Myocyte (in vitro differentiated cells): Measurements from ENCODE around the gene TRAF2. TPM values are rescaled to one million over a fixed set of nuclear protein-coding genes. Genes with fewer than 3 reads are reported as not detected.
A peak's percentile ranks its signal among the peaks of the same experiment; 100 is the strongest.

Experiments used
- DNase-seq: peaks from one replicate; pipeline ENCODE4 v3.0.0-alpha.2; 2012; ENCODE audit warnings: low read depth
- total RNA-seq: library from RNA; depleted of rRNA; stranded (reverse); fragments of >200 nt; gene quantifications from 2 replicates; pipeline ENCODE4 v1.2.3, GENCODE V29; 2014

Gene TRAF2
- total RNA-seq, 1 donor from 2014 or later = 7.0 TPM

DNA sequence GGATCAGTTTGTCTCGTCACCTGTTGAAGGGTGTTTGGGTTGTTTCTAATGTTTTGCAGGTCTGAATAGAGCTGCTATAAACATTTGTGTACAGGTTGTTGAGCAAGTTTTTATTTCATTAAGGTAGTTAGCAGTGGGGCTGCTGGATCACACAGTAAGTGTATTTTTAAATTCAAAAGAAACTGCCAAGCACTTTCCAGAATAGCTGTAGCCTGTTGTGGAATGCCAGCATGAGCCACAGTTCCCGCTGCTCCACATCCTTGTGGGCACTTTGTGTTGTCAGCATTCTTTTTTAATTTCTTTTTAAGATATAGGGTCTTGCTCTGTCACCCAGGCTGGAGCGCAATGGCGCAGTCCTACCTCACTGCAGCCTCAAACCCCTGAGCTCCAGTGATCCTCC is 43.7 kb downstream of the TRAF2 start:
- peak; percentile 25 for DNase-seq

DNA sequence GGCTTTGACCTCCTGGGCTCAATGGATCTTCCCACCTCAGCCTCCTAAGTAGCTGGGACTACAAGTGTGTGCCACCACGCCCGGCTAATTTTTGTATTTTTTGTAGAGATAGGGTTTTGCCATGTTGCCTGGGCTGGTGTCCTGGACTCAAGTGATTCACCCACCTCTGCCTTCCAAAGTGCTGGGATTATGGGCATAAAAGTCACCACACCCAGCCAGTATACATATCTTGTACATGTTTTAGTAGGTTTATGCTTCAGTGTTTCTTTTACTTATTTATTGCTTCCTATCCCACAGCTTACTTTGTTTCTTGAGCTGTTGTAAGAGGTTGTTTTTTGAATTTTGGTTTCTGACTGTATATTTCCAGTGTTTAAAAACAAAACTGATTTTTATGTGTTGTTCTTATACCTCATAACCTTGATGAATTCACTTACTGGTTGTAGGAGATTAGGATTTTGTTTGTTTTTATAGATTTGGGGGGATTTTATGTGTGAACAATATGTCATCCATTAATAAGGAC is 45.4 kb downstream of the TRAF2 start:
- no peak for DNase-seq

DNA sequence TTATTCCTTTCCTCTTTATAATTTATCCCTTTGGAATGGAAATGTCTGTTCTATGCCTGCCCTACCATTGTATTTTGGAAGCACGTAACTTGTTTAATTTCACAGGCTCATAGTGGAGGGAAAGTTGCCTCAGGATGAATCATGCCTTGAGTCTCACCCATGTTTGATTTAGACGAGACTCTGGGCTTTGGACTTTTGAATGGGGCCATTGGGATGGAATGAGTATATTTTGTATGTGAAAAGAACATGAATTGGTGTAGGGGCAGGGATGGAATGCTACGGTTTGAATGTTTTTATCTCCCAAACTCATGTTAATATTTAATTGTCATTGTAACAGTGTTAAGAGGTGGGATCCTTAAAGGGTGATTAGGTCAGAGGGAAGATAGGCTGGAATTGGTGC is 48.0 kb downstream of the TRAF2 start:
- DNase-seq = no peak

DNA sequence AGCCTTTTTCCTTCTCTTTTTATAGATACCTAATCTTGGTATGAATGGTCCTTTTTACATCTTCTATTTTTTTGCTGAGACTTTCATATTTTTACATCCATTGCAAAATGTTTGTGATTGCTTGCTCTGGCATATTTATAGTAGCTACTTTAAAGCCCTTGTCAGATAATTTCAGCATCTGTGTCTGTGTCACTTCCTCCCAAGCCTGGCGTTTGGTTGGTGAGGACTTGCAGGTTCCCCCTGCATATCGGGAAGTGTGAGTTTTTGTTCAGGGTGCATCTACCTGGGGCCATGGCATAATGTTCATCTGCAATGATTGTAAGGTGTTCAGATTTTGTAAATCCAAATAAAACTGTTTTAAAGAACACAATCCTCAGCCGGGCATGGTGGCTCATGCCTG is 49.3 kb downstream of the TRAF2 start:
- no peak for DNase-seq

DNA sequence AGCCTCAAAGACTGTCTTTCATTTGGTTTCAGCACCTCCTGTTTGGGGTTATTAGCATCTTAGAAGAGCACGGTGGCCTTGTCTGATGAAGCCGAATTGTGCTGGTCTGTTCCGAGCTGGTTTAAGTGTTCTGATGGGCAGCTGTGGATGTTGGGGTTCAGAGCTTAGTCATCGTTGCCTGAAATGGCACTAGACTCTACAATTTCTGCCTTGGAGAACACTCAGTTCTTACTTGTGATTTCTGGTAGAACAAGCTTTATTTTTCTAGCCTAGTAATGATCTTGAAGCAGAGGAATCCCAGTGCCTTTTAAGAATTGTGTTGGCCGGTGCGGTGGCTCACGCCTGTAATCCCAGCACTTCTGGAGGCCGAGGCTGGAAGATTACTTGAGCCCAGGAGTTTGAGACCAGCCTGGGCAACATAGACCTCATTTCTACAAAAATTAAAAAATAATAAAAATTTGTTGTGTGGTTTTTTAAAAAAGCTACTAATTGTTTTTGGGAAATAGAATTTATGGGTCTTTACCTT is 50.4 kb downstream of the TRAF2 start:
- peak; percentile 30 for DNase-seq

DNA sequence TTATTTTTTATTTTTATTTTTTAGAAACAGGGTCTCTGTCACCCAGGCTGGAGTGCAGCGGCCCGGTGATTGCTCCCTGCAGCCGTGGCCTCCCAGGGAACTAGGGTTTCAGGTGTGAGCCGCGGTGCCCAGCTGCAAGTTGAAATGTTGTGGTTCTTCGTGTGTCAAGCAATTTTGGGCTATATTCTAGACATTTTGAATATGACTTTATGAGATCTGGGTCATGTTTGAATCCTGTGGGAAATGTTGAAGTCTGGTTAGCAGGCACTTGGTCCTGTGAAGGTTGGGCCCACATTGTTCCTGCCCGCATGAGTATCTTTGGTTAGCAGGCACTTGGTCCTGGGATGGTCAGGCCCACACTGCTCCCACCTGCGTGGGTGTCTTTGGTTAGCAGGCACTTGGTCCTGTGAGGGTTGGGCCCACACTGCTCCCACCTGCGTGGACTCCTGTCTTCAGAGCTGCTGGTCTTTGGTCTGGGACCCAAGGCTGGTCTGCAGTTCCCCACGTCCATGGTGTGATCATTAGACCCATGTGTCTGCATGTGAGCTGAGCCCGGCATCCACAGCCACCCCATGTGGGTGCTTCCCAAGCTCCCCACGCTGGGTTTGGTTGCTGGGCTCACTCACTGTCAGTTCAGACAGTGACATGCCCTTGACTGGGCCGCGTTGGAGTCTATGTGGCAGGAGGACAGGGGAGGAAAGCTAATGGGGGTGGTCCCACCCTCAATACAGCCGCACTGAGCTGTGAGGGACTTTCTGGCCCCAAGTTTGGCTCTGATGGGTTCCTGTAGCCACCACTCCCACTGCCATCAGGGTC is 51.1 kb downstream of the TRAF2 start:
- no peak for DNase-seq

DNA sequence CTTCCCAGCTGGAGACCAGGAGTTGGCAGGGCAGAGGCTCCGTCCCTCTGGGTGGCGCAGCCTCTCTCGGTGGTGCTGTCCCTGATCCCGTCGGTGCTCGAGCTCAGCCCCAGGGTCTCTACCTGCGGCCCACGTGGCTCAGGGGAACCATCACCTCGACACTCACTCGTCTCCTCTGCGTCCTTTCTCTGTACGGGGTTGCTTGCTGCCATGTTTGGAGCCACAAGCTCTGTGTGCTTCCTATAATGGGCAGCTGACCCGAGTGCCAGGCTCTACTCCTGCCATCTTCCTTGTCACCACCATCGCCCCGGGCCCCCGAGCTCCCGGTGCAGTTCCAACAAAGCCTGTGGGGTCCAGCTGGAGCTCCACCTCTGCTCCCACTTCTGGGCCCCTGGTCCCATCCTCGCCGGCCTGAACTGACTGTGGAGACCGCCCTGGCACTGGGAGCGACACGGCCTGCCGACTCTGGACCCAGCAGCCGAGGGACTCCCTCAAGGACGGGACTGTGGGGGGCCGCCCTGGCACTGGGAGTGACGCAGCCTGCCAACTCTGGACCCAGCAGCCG is 53.2 kb downstream of the TRAF2 start:
- no peak for DNase-seq

DNA sequence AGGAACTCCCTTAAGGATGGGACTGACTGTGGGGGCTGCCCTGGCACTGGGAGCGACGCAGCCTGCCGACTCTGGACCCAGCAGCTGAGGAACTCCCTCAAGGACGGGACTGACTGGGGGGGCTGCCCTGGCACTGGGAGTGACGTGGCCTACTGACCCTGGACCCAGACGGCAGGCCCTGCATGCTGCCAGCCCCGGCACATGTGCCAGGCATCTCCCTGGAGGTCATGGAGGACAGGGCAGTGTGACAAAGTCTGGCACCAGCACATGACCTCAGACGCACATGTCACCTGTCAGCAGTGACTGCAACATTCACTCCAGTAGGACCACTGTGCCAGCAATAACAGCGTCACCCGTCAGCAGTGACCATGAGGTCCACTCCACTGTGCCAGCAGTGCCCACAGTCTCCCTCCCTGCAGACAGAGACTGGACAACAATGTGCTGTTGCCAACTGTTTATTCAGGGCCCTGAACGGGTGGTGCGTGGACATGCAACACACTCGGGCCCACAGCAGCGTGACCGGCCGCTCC is 53.7 kb downstream of the TRAF2 start:
- peak; percentile 26 for DNase-seq

DNA sequence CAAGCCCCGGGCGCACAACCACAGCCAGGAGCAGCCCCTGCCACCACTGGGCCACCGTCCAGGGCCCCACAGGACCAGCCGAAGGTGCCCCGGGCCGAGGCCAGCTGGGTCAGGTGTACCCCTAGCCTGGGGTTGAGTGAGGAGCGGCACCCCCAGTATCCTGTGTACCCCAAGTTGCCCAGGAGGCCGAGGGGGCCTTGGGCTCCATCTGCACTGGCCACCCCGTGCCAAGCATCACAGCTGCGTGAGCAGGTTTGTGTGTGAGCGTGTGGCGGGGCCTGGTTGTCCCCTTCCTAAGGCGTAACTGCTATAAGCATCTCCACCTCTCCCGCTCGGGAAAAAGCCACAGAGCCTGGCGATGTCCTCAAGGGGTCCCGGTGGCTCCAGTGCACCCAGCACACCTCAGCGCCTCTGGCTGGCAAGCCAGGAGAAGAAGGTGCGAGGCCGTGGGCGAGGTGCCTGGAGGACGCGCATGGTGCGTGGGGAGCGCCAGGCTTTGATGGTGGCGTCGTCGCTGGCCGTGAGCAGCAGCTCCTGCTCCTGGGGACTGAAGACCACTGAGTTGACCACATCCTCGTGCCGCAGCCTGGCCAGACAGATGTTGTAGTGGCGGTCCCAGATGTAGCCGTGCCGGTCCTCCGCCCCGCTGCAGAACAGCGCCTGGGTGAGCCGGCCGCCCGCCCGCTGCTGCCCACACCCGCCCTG is 54.4 kb downstream of the TRAF2 start:
- no peak for DNase-seq

DNA sequence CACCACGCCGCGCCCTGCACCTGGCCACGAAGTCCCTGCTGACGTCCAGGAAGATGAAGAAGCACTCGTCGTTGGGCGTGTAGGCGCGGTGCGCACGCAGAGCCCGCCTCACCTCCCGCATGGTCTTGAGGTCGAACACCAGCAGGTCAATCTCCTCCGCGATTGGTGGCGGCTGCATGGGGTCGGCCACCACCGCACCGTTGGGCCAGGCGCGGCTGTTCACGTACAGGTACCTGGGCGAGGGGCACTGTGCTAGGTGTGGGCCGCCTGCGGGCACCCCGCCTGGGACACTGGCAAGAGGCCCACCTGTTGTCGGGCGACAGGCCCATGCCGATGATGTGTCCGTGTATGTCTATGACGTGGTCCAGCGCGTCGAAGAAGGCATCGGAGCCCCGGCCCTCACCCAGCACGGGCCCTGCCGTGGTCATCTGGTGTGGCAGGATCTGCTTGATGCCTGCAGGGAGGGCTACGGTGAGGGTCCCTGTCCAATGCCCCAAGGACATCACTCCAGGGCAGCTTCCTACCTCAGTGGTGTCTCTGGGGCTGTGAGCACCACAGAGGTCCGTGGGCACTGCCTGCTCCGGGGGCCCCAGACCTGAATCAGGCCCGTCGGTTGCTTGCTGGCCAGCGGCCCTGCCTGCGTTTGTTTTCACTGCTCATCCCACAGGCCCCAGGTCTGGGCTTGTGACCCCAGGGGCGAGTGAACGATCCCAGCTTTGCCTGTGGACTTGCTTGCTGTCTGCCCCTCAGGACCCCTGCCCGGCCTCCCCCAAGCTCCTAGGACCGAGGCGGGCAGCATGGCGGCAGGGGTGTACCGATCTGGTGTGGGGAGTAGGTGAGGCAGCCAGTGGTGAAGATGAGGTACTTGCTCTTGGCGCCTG is 55.2 kb downstream of the TRAF2 start:
- no peak for DNase-seq

DNA sequence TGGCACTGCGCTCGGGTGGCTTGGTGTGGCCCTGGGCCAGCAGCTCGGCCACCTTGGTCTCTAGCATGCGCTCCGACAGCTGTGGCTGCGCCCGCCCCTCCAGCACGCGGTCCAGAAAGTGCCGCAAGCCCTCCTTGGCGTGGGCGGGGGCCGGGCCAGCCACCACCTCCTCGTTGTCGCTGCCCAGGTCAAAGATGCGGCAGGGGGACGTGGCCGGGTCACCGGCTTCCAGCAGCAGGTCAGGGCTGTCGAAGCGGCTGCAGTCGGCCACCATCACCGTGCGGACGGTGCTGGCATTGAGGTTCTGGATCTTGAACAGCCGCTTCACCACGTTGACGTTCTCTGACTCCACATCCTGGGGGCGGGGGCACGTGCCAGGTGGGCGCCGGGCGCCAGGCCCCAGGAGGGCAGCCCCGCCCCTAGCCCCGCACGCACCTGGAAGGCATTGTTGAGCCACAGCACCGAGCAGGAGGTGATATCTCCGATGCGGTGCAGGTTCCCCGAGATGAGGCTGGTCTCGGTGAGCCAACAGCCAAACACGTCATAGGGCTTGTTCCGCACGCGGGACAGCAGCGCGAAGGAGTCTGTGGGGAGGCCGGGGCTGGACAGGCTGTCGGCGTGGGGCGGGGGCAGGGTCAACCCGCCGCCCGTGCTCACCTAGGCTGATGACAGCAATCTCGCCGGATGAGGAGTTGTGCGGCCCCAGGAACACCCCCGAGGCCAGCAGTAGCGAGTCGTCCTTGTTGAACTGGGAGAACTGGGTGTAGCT is 56.0 kb downstream of the TRAF2 start:
- DNase-seq = no peak

DNA sequence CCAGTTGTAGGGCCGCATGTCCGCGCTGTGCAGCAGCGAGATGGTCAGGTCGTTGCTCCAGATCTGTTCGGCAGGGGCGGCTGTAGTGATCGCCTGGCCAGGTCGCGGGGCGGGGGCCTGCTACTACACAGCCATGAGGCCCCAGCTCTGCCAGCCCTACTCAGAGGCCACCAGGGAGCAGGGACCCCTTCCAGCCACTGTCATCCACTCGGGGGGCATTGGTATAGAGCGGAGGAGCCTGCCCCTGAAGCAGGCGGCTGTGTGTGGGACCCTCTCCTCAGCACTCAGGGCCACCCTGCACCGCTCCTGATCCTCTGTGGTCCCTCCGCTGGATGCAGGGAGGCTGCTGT is 56.5 kb downstream of the TRAF2 start:
- DNase-seq = no peak

DNA sequence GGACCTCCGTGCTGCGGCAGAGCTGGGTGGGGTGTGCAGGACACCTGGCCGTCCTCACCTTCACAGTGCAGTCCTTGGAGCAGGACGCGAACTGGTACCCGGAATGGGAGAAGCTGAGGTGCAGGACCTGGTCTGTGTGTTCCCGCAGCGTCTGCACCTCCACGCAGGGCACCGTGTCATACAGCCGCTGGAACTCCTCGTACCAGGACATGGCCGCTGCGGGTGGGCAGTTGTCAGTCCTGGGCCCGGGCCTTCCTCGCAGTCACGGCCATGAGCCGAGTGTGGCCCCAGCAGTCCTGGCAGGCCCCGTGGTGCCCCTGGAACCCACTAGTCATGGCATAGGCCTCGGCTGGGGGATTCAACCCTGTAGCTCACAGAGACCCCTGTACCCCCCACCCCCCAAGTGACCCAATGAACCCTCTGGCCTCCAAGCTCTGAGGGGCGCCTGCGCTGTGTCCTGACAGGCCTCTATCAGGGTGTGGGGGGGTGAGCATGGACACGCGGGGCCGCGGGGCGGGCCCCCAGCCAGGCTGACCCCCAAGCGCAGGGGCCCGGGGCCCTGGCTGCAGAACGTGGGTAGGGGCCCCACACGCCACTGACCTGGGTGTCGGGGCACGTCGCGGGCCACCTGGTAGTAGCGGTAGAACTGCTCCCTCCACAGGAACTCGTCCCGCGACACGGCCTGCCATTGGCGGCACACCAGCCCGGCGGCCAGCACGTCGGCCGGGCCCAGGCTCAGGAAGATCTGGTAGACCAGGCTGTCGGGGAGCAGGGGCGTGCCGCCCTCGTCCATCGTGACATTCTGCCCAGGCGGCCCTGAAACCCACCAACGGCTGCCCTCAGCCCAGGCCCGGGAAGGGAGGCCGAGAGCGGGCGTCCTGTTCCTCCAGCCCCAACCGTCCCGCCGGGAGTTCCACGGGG is 57.2 kb downstream of the TRAF2 start:
- DNase-seq = no peak

DNA sequence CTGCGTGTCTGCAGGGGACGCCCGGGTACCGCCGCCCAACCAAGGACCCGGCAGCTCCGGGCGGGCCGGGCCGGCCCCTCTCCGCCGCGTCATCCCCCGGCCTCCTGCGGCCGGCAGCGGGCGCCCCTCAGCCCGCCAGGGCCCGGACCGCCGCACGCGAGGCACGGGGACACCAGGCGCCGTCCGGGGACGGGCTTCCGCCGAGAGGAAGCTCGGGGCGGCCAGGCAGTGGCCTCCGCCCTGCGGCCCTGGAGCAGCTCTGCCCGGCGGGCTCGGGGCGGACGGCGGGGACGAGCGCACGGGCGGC is 57.8 kb downstream of the TRAF2 start:
- DNase-seq = peak; percentile 70

DNA sequence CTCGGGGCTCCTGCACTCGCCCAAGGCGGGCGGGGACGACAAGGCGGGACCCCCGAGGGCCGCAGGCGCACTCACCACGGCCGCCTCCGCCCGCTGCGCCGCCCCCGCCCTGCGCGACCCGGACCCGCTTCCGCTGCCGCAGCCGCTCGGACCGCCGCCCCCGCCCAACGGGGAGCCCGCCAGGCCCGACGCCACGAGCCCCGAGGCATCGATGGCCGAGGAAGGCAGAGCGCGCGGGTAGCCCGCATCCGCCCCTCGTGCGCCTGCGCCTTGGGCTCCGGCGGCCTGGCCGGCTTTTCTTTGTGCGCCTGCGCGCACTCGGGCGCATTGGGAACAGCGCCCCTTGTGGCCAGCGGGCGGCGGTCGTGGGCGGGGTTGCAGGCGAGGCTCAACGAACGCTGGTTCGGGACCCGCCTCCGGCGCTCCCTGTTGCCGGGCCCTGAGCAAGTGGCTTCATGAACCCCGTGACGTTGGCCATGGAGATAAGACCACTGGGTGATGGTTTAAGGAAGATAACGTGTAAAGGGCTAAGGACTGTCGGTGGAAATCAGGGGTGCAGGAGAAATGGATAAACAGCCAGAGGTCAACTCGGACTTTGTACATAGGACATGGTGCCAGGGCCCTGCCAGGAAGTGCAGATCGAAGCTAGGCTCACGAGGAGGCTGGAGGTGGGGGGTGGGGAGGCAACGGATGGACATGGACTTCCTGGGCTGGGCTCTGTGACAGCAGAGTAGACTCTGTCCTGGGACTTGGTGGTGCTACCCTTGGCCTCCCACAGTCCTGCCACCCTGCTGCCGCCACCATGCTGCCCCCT is 58.4 kb downstream of the TRAF2 start, which contains the start of the genes C8G and FBXW5:
C8G (plus strand) TSS at position 725 of the 814 bp plus-strand sequence; CDS start at position 803, 78 bp downstream.
FBXW5 (minus strand) TSS at position 220 of the 814 bp plus-strand sequence. CDS start 655 bp downstream, outside the sequence.
- DNase-seq = peak; percentile 95

DNA sequence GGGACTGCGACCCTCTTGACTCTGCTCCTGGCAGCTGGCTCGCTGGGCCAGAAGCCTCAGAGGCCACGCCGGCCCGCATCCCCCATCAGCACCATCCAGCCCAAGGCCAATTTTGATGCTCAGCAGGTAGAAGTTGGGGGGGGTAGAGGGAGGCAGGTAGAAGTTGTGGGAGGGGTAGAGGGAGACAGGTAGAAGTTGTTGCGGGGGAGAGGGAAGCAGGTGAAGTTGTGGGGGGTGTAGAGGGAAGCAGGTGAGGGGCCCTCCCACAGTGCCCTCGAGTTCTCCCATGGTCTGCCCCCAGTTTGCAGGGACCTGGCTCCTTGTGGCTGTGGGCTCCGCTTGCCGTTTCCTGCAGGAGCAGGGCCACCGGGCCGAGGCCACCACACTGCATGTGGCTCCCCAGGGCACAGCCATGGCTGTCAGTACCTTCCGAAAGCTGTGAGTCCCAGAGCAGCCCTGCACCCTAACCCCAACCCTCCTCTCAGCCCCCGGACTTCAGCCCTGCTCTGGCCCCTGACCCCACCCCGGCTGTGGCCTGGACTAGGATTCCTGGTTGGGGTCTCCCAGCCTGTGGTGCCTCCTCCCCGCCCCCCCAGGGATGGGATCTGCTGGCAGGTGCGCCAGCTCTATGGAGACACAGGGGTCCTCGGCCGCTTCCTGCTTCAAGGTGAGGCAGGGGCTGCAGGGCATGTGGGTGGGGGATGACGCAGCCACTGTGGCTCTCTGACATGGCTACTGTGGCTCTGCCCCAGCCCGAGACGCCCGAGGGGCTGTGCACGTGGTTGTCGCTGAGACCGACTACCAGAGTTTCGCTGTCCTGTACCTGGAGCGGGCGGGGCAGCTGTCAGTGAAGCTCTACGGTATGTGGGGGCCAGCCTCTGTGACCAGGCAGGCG is 59.3 kb downstream of the TRAF2 start:
- DNase-seq = no peak
